Measurements from ENCODE around the gene GPR148. TPM values are rescaled to one million over a fixed set of nuclear protein-coding genes. Genes with fewer than 3 reads are reported as not detected.

The GPR148 gene
- total and polyA plus RNA-seq, 5 donors from 2014 or later = not detected

- Histone ChIP-seq H3K27me3 (ENCODE audit: control insufficient read depth, insufficient read depth, low read length) (no peaks in the 10 kb centered on the region), H3K36me3 (ENCODE audit: control insufficient read depth, insufficient read depth, low read length) (no peaks in the 10 kb centered on the region), H3K4me1 (ENCODE audit: control insufficient read depth, insufficient read depth, low read length, poor library complexity, severe bottlenecking) (no peaks in the 10 kb centered on the region), H3K27ac (ENCODE audit: insufficient read depth, low read length, poor library complexity, severe bottlenecking) (no peak overlapping the region), H3K4me3 (ENCODE audit: low read depth, low read length) (no peak overlapping the region), H3K9me3 (ENCODE audit: control insufficient read depth in 2 of 2, low read length in 2 of 2) (no peaks in the 10 kb centered on the region)
- ATAC-seq (ENCODE audit: low read depth in 2 of 2) (no peak), DNase-seq (no peak)
- Mint-ChIP-seq H3K4me3 (no peak overlapping the region), H3K9me3 (peaks cover 0 to 13% (median 1%) of the 10 kb centered on the region in 7 donors), H3K4me1 (no peaks in the 10 kb centered on the region), H3K36me3 (no peaks in the 10 kb centered on the region), H3K27me3 (no peaks in the 10 kb centered on the region), H3K27ac (no peak overlapping the region)
These were observed 7.6 kb downstream of the GPR148 start for GRCh38 chr2:130736487-130736886.

- no peak overlapping the region for H3K4me3 Mint-ChIP-seq
- no peaks in the 10 kb centered on the region for H3K27me3 ChIP-seq (ENCODE audit: control insufficient read depth, insufficient read depth, low read length)
- H3K27me3 Mint-ChIP-seq = no peaks in the 10 kb centered on the region
- H3K4me1 ChIP-seq (ENCODE audit: control insufficient read depth, insufficient read depth, low read length, poor library complexity, severe bottlenecking) = no peaks in the 10 kb centered on the region
- no peak overlapping the region for H3K4me3 ChIP-seq (ENCODE audit: low read depth, low read length)
- no peaks in the 10 kb centered on the region for H3K36me3 ChIP-seq (ENCODE audit: control insufficient read depth, insufficient read depth, low read length)
- peaks cover 0 to 13% (median 1%) of the 10 kb centered on the region in 7 donors for H3K9me3 Mint-ChIP-seq
- no peaks in the 10 kb centered on the region for H3K36me3 Mint-ChIP-seq
- ATAC-seq (ENCODE audit: low read depth in 2 of 2) (no peak), DNase-seq (no peak)
- no peak overlapping the region for H3K27ac Mint-ChIP-seq
- H3K9me3 ChIP-seq (ENCODE audit: control insufficient read depth in 2 of 2, low read length in 2 of 2) = no peaks in the 10 kb centered on the region
- H3K27ac ChIP-seq (ENCODE audit: insufficient read depth, low read length, poor library complexity, severe bottlenecking) = no peak overlapping the region
- H3K4me1 Mint-ChIP-seq = no peaks in the 10 kb centered on the region
These were observed 8.7 kb downstream of the GPR148 start for GRCh38 chr2:130737592-130737991.

DNA sequence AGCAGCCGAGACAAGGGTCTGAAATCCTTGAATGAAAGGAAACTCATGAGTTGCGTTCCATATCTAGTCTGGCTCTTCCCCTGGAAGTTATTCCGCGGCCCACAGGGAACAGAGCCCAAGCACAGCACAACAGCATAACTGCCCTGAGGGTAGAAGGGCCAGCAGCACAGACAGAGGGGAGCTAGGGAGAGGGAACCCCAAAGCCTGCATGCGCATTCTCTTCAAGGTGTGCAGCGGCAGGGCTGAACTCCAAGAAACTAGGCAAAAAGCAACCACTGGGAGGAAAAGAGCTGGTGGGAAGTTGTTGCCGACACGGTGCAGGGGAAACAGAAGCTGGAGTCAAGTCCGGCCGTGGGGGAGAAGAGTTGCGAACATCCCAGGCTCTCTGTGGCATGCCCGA is 11.8 kb downstream of the GPR148 start:
- Mint-ChIP-seq H3K4me3 (no peak overlapping the region), H3K27me3 (no peaks in the 10 kb centered on the region)
- ATAC-seq (ENCODE audit: low read depth in 2 of 2) = no peak

DNA sequence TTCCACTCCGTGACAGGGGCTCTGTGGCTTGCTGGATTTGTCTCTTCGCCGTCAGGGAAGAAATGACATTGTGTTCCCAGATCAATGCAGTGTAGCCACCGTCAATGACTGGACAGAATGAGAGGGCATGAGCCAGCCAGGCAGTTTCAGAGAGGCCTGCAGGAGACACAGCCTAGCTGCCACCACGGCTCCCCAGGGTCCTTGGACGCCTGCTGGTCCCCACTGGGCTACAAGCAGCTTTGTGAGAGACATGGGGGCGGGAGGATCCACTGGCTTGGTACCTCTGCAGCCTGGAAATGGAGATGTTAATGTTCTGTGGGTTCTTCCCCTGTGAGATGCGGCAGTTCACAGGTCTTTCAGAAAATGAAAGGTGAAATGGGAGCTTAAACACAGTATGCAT is 14.4 kb downstream of the GPR148 start:
- Histone ChIP-seq H3K9me3 (ENCODE audit: control insufficient read depth in 2 of 2, low read length in 2 of 2) (no peaks in the 10 kb centered on the region), H3K4me1 (ENCODE audit: control insufficient read depth, insufficient read depth, low read length, poor library complexity, severe bottlenecking) (no peaks in the 10 kb centered on the region), H3K27ac (ENCODE audit: insufficient read depth, low read length, poor library complexity, severe bottlenecking) (no peak overlapping the region), H3K4me3 (ENCODE audit: low read depth, low read length) (no peak overlapping the region), H3K27me3 (ENCODE audit: control insufficient read depth, insufficient read depth, low read length) (no peaks in the 10 kb centered on the region), H3K36me3 (ENCODE audit: control insufficient read depth, insufficient read depth, low read length) (no peaks in the 10 kb centered on the region)
- Mint-ChIP-seq H3K9me3 (no peaks in the 10 kb centered on the region), H3K36me3 (no peaks in the 10 kb centered on the region), H3K27ac (no peak overlapping the region), H3K4me3 (no peak overlapping the region), H3K27me3 (peaks cover 4% of the 10 kb centered on the region), H3K4me1 (no peaks in the 10 kb centered on the region)
- no peak for DNase-seq
- ATAC-seq (ENCODE audit: low read depth in 2 of 2) = no peak

More for the DNA sequence above, 11.8 kb downstream of the GPR148 start:
- H3K4me3 ChIP-seq (ENCODE audit: low read depth, low read length) = no peak overlapping the region
- Mint-ChIP-seq H3K36me3 (no peaks in the 10 kb centered on the region), H3K27ac (no peak overlapping the region), H3K9me3 (no peaks in the 10 kb centered on the region), H3K4me1 (no peaks in the 10 kb centered on the region)
- H3K36me3 ChIP-seq (ENCODE audit: control insufficient read depth, insufficient read depth, low read length) = no peaks in the 10 kb centered on the region
- H3K27me3 ChIP-seq (ENCODE audit: control insufficient read depth, insufficient read depth, low read length) = no peaks in the 10 kb centered on the region
- DNase-seq = no peak
- H3K4me1 ChIP-seq (ENCODE audit: control insufficient read depth, insufficient read depth, low read length, poor library complexity, severe bottlenecking) = no peaks in the 10 kb centered on the region
- H3K27ac ChIP-seq (ENCODE audit: insufficient read depth, low read length, poor library complexity, severe bottlenecking) = no peak overlapping the region
- H3K9me3 ChIP-seq (ENCODE audit: control insufficient read depth in 2 of 2, low read length in 2 of 2) = no peaks in the 10 kb centered on the region

DNA sequence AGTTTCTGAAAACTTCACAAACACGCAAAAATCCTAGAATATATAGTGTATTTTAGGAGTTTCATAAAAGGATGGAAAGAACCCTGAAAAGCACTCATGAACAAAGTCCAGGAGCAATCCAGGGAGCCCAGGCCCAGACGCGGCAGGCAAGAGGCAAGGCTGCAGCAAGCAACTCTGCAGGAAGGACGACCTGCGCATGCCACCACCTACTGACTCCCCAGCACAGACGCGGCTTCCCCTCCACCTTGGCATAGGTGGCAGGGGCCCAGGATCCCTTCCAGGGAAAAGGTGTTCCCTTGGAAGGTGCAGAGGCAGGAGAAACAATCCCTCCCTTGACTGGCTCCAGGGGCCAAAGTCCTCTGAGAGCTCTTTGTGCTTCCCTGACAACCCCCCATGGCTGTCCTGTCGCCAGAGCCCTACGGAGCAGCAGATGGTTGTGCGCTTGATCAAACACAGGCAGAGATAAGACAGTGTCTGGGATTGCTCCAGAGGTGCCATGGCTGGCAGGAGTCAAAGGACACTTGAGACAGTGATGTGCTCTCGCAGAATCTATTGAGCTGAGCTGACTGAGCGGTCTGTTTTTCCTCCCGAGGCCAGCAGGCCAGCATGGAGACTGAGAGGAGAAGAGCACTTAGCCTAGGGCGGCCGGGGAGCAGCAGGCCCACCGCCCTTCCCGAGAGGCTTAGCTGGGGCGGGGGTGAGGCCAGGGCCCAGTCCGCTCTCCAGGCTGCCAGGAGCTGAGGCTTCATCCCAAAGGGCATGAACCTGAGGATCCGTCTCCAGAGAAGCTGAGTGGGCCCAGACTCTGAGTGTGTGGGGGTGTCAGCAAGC is 15.6 kb downstream of the GPR148 start:
- H3K4me3 ChIP-seq (ENCODE audit: low read depth, low read length) = no peak overlapping the region
- Mint-ChIP-seq H3K9me3 (no peaks in the 10 kb centered on the region), H3K27me3 (peaks cover 4% of the 10 kb centered on the region), H3K4me1 (no peaks in the 10 kb centered on the region), H3K36me3 (no peaks in the 10 kb centered on the region), H3K27ac (peak overlapping the region in 1 of 3 donors; percentile 76), H3K4me3 (no peak overlapping the region)
- no peak for ATAC-seq (ENCODE audit: low read depth in 2 of 2)
- no peaks in the 10 kb centered on the region for H3K4me1 ChIP-seq (ENCODE audit: control insufficient read depth, insufficient read depth, low read length, poor library complexity, severe bottlenecking)
- no peaks in the 10 kb centered on the region for H3K27me3 ChIP-seq (ENCODE audit: control insufficient read depth, insufficient read depth, low read length)
- H3K27ac ChIP-seq (ENCODE audit: insufficient read depth, low read length, poor library complexity, severe bottlenecking) = no peak overlapping the region
- no peaks in the 10 kb centered on the region for H3K36me3 ChIP-seq (ENCODE audit: control insufficient read depth, insufficient read depth, low read length)
- no peaks in the 10 kb centered on the region for H3K9me3 ChIP-seq (ENCODE audit: control insufficient read depth in 2 of 2, low read length in 2 of 2)
- no peak for DNase-seq

DNA sequence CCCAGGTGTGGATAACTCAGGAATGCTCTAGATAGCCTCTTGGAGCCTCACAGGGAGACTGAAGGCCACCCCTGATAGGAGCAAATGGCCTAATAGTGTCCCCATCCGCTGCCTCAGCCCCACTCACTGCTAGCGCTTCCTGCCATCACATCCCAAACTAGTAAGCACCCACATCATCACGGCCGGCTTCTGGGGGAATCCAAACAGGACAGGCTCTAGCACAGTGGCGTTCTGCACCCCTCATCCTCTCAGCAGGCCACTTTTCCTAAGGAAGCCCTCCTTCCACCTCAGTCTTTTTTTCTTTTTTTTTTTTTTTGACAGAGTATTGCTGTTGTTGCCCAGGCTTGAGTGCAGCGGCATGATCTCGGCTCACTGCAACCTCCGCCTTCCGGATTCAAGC is 20.2 kb downstream of the GPR148 start:
- no peaks in the 10 kb centered on the region for H3K4me1 Mint-ChIP-seq
- no peak overlapping the region for H3K4me3 ChIP-seq (ENCODE audit: low read depth, low read length)
- no peaks in the 10 kb centered on the region for H3K9me3 ChIP-seq (ENCODE audit: control insufficient read depth in 2 of 2, low read length in 2 of 2)
- H3K36me3 ChIP-seq (ENCODE audit: control insufficient read depth, insufficient read depth, low read length) = no peaks in the 10 kb centered on the region
- H3K27me3 Mint-ChIP-seq = peaks cover 22% of the 10 kb centered on the region
- H3K36me3 Mint-ChIP-seq = no peaks in the 10 kb centered on the region
- DNase-seq = no peak
- H3K27ac Mint-ChIP-seq = no peak overlapping the region
- no peaks in the 10 kb centered on the region for H3K9me3 Mint-ChIP-seq
- no peaks in the 10 kb centered on the region for H3K27me3 ChIP-seq (ENCODE audit: control insufficient read depth, insufficient read depth, low read length)
- ATAC-seq (ENCODE audit: low read depth in 2 of 2) = no peak
- no peak overlapping the region for H3K27ac ChIP-seq (ENCODE audit: insufficient read depth, low read length, poor library complexity, severe bottlenecking)
- H3K4me3 Mint-ChIP-seq = no peak overlapping the region
- H3K4me1 ChIP-seq (ENCODE audit: control insufficient read depth, insufficient read depth, low read length, poor library complexity, severe bottlenecking) = no peaks in the 10 kb centered on the region

- DNase-seq = no peak
- H3K4me3 Mint-ChIP-seq = no peak overlapping the region
- peaks cover 27% of the 10 kb centered on the region for H3K27me3 Mint-ChIP-seq
- Histone ChIP-seq H3K36me3 (ENCODE audit: control insufficient read depth, insufficient read depth, low read length) (no peaks in the 10 kb centered on the region), H3K27me3 (ENCODE audit: control insufficient read depth, insufficient read depth, low read length) (no peaks in the 10 kb centered on the region), H3K4me3 (ENCODE audit: low read depth, low read length) (no peak overlapping the region), H3K9me3 (ENCODE audit: control insufficient read depth in 2 of 2, low read length in 2 of 2) (no peaks in the 10 kb centered on the region), H3K27ac (ENCODE audit: insufficient read depth, low read length, poor library complexity, severe bottlenecking) (no peak overlapping the region), H3K4me1 (ENCODE audit: control insufficient read depth, insufficient read depth, low read length, poor library complexity, severe bottlenecking) (no peaks in the 10 kb centered on the region)
- H3K9me3 Mint-ChIP-seq = no peaks in the 10 kb centered on the region
- no peaks in the 10 kb centered on the region for H3K4me1 Mint-ChIP-seq
- no peak for ATAC-seq (ENCODE audit: low read depth in 2 of 2)
- H3K27ac Mint-ChIP-seq = no peak overlapping the region
- H3K36me3 Mint-ChIP-seq = no peaks in the 10 kb centered on the region
These were observed 20.8 kb downstream of the GPR148 start for GRCh38 chr2:130749641-130750040.

DNA sequence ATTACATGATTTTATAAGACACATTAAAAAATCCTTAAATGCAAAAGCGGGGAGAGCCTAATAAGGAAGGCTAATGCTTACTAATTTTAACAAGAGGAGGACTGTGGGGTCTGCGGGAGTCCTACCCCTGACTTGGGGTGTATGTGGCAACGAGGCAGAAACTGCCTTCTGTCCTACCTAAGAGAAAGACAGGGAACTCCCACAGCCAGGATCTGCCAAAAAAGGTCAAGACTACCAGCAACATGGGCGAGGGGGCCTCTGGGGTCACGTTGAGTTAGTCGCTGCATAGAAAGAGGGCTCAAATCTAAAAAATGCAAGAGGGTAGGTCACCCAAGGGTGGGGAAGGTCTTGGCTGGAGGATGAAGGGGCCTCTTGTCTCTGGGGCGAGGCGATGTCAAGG is 25.9 kb downstream of the GPR148 start:
- ATAC-seq (ENCODE audit: low read depth in 2 of 2) = no peak
- H3K36me3 ChIP-seq (ENCODE audit: control insufficient read depth, insufficient read depth, low read length) = no peaks in the 10 kb centered on the region
- peaks cover 63% of the 10 kb centered on the region for H3K27me3 Mint-ChIP-seq
- peaks cover 0 to 10% (median 3%) of the 10 kb centered on the region in 4 donors for H3K4me1 Mint-ChIP-seq
- no peaks in the 10 kb centered on the region for H3K36me3 Mint-ChIP-seq
- peaks cover 2% of the 10 kb centered on the region for H3K27me3 ChIP-seq (ENCODE audit: control insufficient read depth, insufficient read depth, low read length)
- H3K27ac Mint-ChIP-seq = no peak overlapping the region
- H3K9me3 Mint-ChIP-seq = peaks cover 0 to 1% (median 0%) of the 10 kb centered on the region in 7 donors
- no peaks in the 10 kb centered on the region for H3K4me1 ChIP-seq (ENCODE audit: control insufficient read depth, insufficient read depth, low read length, poor library complexity, severe bottlenecking)
- no peaks in the 10 kb centered on the region for H3K9me3 ChIP-seq (ENCODE audit: control insufficient read depth in 2 of 2, low read length in 2 of 2)
- no peak for DNase-seq
- peak overlapping the region in 3 of 4 donors; percentile 21 to 74 (median 41) for H3K4me3 Mint-ChIP-seq
- H3K4me3 ChIP-seq (ENCODE audit: low read depth, low read length) = no peak overlapping the region
- no peak overlapping the region for H3K27ac ChIP-seq (ENCODE audit: insufficient read depth, low read length, poor library complexity, severe bottlenecking)
